HG03520 (cell line): Measurements from ENCODE around the gene SLC6A11.

Source experiments
- ATAC-seq: cut with Tn5 transposase; IDR thresholded peaks from one replicate; pipeline ENCODE4 v1.9.1; 2021; ENCODE audit warnings: mild to moderate bottlenecking, moderate library complexity; ENCODE audit not compliant: unreplicated experiment

SLC6A11 gene

GRCh38 chr3:10837849-10838248 is 21.8 kb downstream of the SLC6A11 start:
- no peak for ATAC-seq

- no peak for ATAC-seq
These were observed 23.1 kb downstream of the SLC6A11 start for GRCh38 chr3:10839167-10839566.

GRCh38 chr3:10841100-10841499 is 25.1 kb downstream of the SLC6A11 start:
- ATAC-seq: no peak

- no peak for ATAC-seq
These were observed 27.4 kb downstream of the SLC6A11 start for GRCh38 chr3:10843378-10843777.

GRCh38 chr3:10845001-10845761 is 29.2 kb downstream of the SLC6A11 start:
- ATAC-seq: no peak

- ATAC-seq: peak; percentile 67
These were observed 30.0 kb downstream of the SLC6A11 start for GRCh38 chr3:10845839-10846656.

GRCh38 chr3:10846657-10846975 is 30.6 kb downstream of the SLC6A11 start:
- no peak for ATAC-seq

- no peak for ATAC-seq
These were observed 32.2 kb downstream of the SLC6A11 start for GRCh38 chr3:10848261-10848660.

GRCh38 chr3:10852066-10852808 is 36.2 kb downstream of the SLC6A11 start:
- ATAC-seq: no peak

- ATAC-seq: no peak
These were observed 39.2 kb downstream of the SLC6A11 start for GRCh38 chr3:10855083-10855870.

GRCh38 chr3:10855871-10856662 is 40.0 kb downstream of the SLC6A11 start:
- ATAC-seq: no peak

GRCh38 chr3:10857235-10857634 is 41.2 kb downstream of the SLC6A11 start:
- ATAC-seq: no peak

GRCh38 chr3:10858091-10858490 is 42.1 kb downstream of the SLC6A11 start:
- ATAC-seq: no peak

- ATAC-seq: no peak
These were observed 51.4 kb downstream of the SLC6A11 start for GRCh38 chr3:10867384-10867783.

GRCh38 chr3:10869460-10869859 is 53.4 kb downstream of the SLC6A11 start:
- ATAC-seq: no peak

- no peak for ATAC-seq
These were observed 54.3 kb downstream of the SLC6A11 start for GRCh38 chr3:10870296-10870695.

- no peak for ATAC-seq
These were observed 57.4 kb downstream of the SLC6A11 start for GRCh38 chr3:10873415-10873814.

GRCh38 chr3:10875914-10876313 is 59.9 kb downstream of the SLC6A11 start:
- ATAC-seq: no peak

- no peak for ATAC-seq
These were observed 60.6 kb downstream of the SLC6A11 start for GRCh38 chr3:10876661-10877060.

GRCh38 chr3:10882851-10883250 is 66.8 kb downstream of the SLC6A11 start:
- ATAC-seq: no peak
